GM23338 (cell line): ENCODE data around the gene ACVR2A. TPM values are rescaled to one million over a fixed set of nuclear protein-coding genes. Genes with fewer than 3 reads are reported as not detected.

Experiments
- ATAC-seq: fragments of 200-7000 bp; cut with Tn5 transposase; 3 replicates; pipeline ENCODE4 v1.9.1; 2020
- DNase-seq: peaks from one replicate; pipeline ENCODE4 v3.0.0-alpha.2; 2015; ENCODE audit warnings: low spot score
- H2AFZ ChIP-seq: fragments of 200-600 bp; sonication (generic); 2 replicates; pipeline ENCODE4 v1.8.0; 2016; ENCODE audit warnings: antibody characterized with exemption, mild to moderate bottlenecking, moderate library complexity
- H3F3A ChIP-seq: fragments of 200-600 bp; sonication (generic); replicated peaks from 2 replicates; pipeline ENCODE4 v1.8.0; 2017; ENCODE audit warnings: antibody characterized with exemption, mixed run types, low read depth
- H3K27ac ChIP-seq: fragments of 200-600 bp; sonication (generic); 2 replicates; pipeline ENCODE4 v1.6.1; 2016; ENCODE audit warnings: low read depth
- H3K27me3 ChIP-seq: fragments of 200-600 bp; sonication (generic); 2 replicates; pipeline ENCODE4 v1.8.0; 2016; ENCODE audit warnings: mild to moderate bottlenecking, mixed run types, moderate library complexity; ENCODE audit not compliant: insufficient read depth
- H3K36me3 ChIP-seq: fragments of 200-600 bp; sonication (generic); 2 replicates; pipeline ENCODE4 v1.8.0; 2016; ENCODE audit warnings: mild to moderate bottlenecking; ENCODE audit not compliant: insufficient read depth
- H3K4me1 ChIP-seq: fragments of 200-600 bp; sonication (generic); 2 replicates; pipeline ENCODE4 v1.8.0; 2016; ENCODE audit warnings: mild to moderate bottlenecking, moderate library complexity; ENCODE audit not compliant: insufficient read depth
- H3K4me2 ChIP-seq: fragments of 200-600 bp; sonication (generic); 2 replicates; pipeline ENCODE4 v1.7.1; 2017; ENCODE audit warnings: mixed run types
- H3K4me3 ChIP-seq: fragments of 200-600 bp; sonication (generic); 2 replicates; pipeline ENCODE4 v1.6.1; 2016; ENCODE audit warnings: mixed run types
- H3K79me2 ChIP-seq: fragments of 200-600 bp; sonication (generic); replicated peaks from 2 replicates; pipeline ENCODE4 v1.8.0; 2017; ENCODE audit warnings: mild to moderate bottlenecking; ENCODE audit not compliant: insufficient read depth
- H3K9me2 ChIP-seq: fragments of 200-600 bp; sonication (generic); 2 replicates; pipeline ENCODE4 v1.8.0; 2017; ENCODE audit not compliant: insufficient read depth
- H4K20me1 ChIP-seq: fragments of 200-600 bp; sonication (generic); replicated peaks from 2 replicates; pipeline ENCODE4 v1.8.0; 2017; ENCODE audit warnings: mild to moderate bottlenecking; ENCODE audit not compliant: insufficient read depth
- H3K27ac Mint-ChIP-seq: 2 replicates; pipeline ENCODE4 v1.8.0; 2020; ENCODE audit warnings: inconsistent platforms, mild to moderate bottlenecking, moderate library complexity, mixed read lengths
- H3K27me3 Mint-ChIP-seq: 3 replicates; pipeline ENCODE4 v1.8.0; 2022; ENCODE audit warnings: low read depth, mild to moderate bottlenecking, moderate library complexity, mixed read lengths, inconsistent platforms; ENCODE audit not compliant: insufficient read depth, poor library complexity
- H3K36me3 Mint-ChIP-seq: 3 replicates; pipeline ENCODE4 v1.8.0; 2021; ENCODE audit warnings: low read depth, mild to moderate bottlenecking, inconsistent platforms, moderate library complexity, mixed read lengths
- H3K4me1 Mint-ChIP-seq: 3 replicates; pipeline ENCODE4 v1.8.0; 2020; ENCODE audit warnings: mild to moderate bottlenecking, inconsistent platforms, mixed read lengths
- H3K4me3 Mint-ChIP-seq: 3 replicates; pipeline ENCODE4 v1.8.0; 2021; ENCODE audit warnings: moderate library complexity, mild to moderate bottlenecking, inconsistent platforms, mixed read lengths
- H3K9me3 Mint-ChIP-seq: 3 replicates; pipeline ENCODE4 v1.8.0; 2020; ENCODE audit warnings: moderate library complexity, mild to moderate bottlenecking, inconsistent platforms, mixed read lengths
- CREB1 ChIP-seq: fragments of 250-450 bp; sonication (Bioruptor Pico); IDR thresholded peaks from 2 replicates; pipeline ENCODE4 v1.5.0; 2020; ENCODE audit warnings: low read depth, mild to moderate bottlenecking, moderate library complexity
- EZH2 ChIP-seq: fragments of 200-600 bp; sonication (generic); IDR thresholded peaks from one replicate; pipeline ENCODE4 v1.8.0; 2017; ENCODE audit warnings: antibody characterized with exemption, mild to moderate bottlenecking, low read depth; ENCODE audit not compliant: unreplicated experiment
- EZH2phosphoT487 ChIP-seq: fragments of 200-600 bp; sonication (generic); IDR thresholded peaks from one replicate; pipeline ENCODE4 v1.8.1; 2018; ENCODE audit warnings: antibody characterized with exemption; ENCODE audit not compliant: unreplicated experiment
- JUNB ChIP-seq: IDR thresholded peaks from one replicate; pipeline ENCODE4 v1.6.1; 2016; ENCODE audit warnings: antibody characterized with exemption; ENCODE audit not compliant: unreplicated experiment
- NANOG ChIP-seq: IDR thresholded peaks from 2 replicates; pipeline ENCODE4 v1.6.1; 2016; ENCODE audit warnings: antibody characterized with exemption, borderline replicate concordance
- POLR2AphosphoS5 ChIP-seq: IDR thresholded peaks from 2 replicates; pipeline ENCODE4 v1.6.1; 2016; ENCODE audit warnings: antibody characterized with exemption, low read depth
- STAT1 ChIP-seq: IDR thresholded peaks from one replicate; pipeline ENCODE4 v1.6.1; 2016; ENCODE audit warnings: antibody characterized with exemption; ENCODE audit not compliant: unreplicated experiment
- ZNF114 ChIP-seq: fragments of 250-450 bp; sonication (Bioruptor Pico); IDR thresholded peaks from 2 replicates; pipeline ENCODE4 v1.5.0; 2020; ENCODE audit warnings: mild to moderate bottlenecking, moderate library complexity
- ZNF331 ChIP-seq: fragments of 250-450 bp; sonication (Bioruptor Pico); IDR thresholded peaks from 2 replicates; pipeline ENCODE4 v1.5.0; 2020; ENCODE audit warnings: low read depth, mild to moderate bottlenecking, moderate library complexity
- polyA plus RNA-seq: library from polyadenylated mRNA; unstranded; fragments of >200 nt; fragmentation: Nextera tagmentation; extraction: Ambion mirVana; gene quantifications from 2 replicates; pipeline ENCODE4 v1.2.1, GENCODE V29; 2016
- total RNA-seq: library from RNA; depleted of rRNA; stranded (reverse); fragments of >200 nt; shearing (Covaris generic); gene quantifications from 2 replicates; pipeline ENCODE4 v1.2.3, GENCODE V29; 2014
- TF ChIP-seq, protein P1 (sequence below): fragments of 250-450 bp; sonication (Bioruptor Pico); IDR thresholded peaks from 2 replicates; pipeline ENCODE4 v1.5.0; 2020; ENCODE audit warnings: mild to moderate bottlenecking, moderate library complexity
- TF ChIP-seq, protein P2 (sequence below): IDR thresholded peaks from one replicate; pipeline ENCODE4 v1.6.1; 2018; ENCODE audit warnings: antibody characterized with exemption; ENCODE audit not compliant: unreplicated experiment

ACVR2A gene
- total and polyA plus RNA-seq, 2 experiments from 2014 or later, result 11.8 to 15.6 TPM

GRCh38 chr2:147827088-147827375, 17.8 kb upstream of the ACVR2A start (continued):
- TF ChIP-seq, protein P1, sequence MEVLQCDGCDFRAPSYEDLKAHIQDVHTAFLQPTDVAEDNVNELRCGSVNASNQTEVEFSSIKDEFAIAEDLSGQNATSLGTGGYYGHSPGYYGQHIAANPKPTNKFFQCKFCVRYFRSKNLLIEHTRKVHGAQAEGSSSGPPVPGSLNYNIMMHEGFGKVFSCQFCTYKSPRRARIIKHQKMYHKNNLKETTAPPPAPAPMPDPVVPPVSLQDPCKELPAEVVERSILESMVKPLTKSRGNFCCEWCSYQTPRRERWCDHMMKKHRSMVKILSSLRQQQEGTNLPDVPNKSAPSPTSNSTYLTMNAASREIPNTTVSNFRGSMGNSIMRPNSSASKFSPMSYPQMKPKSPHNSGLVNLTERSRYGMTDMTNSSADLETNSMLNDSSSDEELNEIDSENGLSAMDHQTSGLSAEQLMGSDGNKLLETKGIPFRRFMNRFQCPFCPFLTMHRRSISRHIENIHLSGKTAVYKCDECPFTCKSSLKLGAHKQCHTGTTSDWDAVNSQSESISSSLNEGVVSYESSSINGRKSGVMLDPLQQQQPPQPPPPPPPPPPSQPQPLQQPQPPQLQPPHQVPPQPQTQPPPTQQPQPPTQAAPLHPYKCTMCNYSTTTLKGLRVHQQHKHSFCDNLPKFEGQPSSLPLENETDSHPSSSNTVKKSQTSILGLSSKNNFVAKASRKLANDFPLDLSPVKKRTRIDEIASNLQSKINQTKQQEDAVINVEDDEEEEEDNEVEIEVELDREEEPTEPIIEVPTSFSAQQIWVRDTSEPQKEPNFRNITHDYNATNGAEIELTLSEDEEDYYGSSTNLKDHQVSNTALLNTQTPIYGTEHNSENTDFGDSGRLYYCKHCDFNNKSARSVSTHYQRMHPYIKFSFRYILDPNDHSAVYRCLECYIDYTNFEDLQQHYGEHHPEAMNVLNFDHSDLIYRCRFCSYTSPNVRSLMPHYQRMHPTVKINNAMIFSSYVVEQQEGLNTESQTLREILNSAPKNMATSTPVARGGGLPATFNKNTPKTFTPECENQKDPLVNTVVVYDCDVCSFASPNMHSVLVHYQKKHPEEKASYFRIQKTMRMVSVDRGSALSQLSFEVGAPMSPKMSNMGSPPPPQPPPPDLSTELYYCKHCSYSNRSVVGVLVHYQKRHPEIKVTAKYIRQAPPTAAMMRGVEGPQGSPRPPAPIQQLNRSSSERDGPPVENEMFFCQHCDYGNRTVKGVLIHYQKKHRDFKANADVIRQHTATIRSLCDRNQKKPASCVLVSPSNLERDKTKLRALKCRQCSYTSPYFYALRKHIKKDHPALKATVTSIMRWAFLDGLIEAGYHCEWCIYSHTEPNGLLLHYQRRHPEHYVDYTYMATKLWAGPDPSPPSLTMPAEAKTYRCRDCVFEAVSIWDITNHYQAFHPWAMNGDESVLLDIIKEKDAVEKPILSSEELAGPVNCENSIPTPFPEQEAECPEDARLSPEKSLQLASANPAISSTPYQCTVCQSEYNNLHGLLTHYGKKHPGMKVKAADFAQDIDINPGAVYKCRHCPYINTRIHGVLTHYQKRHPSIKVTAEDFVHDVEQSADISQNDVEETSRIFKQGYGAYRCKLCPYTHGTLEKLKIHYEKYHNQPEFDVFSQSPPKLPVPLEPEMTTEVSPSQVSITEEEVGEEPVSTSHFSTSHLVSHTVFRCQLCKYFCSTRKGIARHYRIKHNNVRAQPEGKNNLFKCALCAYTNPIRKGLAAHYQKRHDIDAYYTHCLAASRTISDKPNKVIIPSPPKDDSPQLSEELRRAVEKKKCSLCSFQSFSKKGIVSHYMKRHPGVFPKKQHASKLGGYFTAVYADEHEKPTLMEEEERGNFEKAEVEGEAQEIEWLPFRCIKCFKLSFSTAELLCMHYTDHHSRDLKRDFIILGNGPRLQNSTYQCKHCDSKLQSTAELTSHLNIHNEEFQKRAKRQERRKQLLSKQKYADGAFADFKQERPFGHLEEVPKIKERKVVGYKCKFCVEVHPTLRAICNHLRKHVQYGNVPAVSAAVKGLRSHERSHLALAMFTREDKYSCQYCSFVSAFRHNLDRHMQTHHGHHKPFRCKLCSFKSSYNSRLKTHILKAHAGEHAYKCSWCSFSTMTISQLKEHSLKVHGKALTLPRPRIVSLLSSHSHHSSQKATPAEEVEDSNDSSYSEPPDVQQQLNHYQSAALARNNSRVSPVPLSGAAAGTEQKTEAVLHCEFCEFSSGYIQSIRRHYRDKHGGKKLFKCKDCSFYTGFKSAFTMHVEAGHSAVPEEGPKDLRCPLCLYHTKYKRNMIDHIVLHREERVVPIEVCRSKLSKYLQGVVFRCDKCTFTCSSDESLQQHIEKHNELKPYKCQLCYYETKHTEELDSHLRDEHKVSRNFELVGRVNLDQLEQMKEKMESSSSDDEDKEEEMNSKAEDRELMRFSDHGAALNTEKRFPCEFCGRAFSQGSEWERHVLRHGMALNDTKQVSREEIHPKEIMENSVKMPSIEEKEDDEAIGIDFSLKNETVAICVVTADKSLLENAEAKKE (CRISPR knock-in tag), result no peak
- TF ChIP-seq NANOG (no peak), JUNB (no peak), ZNF114 (CRISPR knock-in tag) (no peak), EZH2phosphoT487 (no peak)

- H2AFZ ChIP-seq, result no peak overlapping the region
- H3K36me3 Mint-ChIP-seq, result peaks cover 10% of the 10 kb centered on the region
- no peaks in the 10 kb centered on the region for H4K20me1 ChIP-seq
- no peaks in the 10 kb centered on the region for H3K36me3 ChIP-seq
- no peaks in the 10 kb centered on the region for H3F3A ChIP-seq
- H3K4me2 ChIP-seq, result no peak overlapping the region
- no peak overlapping the region for H3K27ac ChIP-seq
- no peak for DNase-seq
- no peak overlapping the region for H3K27ac Mint-ChIP-seq
- no peak for ATAC-seq
- H3K4me1 Mint-ChIP-seq, result no peaks in the 10 kb centered on the region
- TF ChIP-seq JUNB (no peak), ZNF114 (CRISPR knock-in tag) (no peak), EZH2 (no peak), ZNF331 (CRISPR knock-in tag) (no peak), CREB1 (CRISPR knock-in tag) (no peak), POLR2AphosphoS5 (no peak), STAT1 (no peak), EZH2phosphoT487 (no peak)
- TF ChIP-seq, protein P2, sequence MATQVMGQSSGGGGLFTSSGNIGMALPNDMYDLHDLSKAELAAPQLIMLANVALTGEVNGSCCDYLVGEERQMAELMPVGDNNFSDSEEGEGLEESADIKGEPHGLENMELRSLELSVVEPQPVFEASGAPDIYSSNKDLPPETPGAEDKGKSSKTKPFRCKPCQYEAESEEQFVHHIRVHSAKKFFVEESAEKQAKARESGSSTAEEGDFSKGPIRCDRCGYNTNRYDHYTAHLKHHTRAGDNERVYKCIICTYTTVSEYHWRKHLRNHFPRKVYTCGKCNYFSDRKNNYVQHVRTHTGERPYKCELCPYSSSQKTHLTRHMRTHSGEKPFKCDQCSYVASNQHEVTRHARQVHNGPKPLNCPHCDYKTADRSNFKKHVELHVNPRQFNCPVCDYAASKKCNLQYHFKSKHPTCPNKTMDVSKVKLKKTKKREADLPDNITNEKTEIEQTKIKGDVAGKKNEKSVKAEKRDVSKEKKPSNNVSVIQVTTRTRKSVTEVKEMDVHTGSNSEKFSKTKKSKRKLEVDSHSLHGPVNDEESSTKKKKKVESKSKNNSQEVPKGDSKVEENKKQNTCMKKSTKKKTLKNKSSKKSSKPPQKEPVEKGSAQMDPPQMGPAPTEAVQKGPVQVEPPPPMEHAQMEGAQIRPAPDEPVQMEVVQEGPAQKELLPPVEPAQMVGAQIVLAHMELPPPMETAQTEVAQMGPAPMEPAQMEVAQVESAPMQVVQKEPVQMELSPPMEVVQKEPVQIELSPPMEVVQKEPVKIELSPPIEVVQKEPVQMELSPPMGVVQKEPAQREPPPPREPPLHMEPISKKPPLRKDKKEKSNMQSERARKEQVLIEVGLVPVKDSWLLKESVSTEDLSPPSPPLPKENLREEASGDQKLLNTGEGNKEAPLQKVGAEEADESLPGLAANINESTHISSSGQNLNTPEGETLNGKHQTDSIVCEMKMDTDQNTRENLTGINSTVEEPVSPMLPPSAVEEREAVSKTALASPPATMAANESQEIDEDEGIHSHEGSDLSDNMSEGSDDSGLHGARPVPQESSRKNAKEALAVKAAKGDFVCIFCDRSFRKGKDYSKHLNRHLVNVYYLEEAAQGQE, result no peak
- no peaks in the 10 kb centered on the region for H3K27me3 ChIP-seq
- no peak overlapping the region for H3K4me3 ChIP-seq
- H3K9me3 Mint-ChIP-seq, result peaks cover 8% of the 10 kb centered on the region; the same call in 1 of the 3 replicates
- H3K27me3 Mint-ChIP-seq, result no peaks in the 10 kb centered on the region
- no peak overlapping the region for H3K4me3 Mint-ChIP-seq
- H3K79me2 ChIP-seq, result no peaks in the 10 kb centered on the region
- peaks cover 6% of the 10 kb centered on the region; the same call in 1 of the 2 replicates for H3K4me1 ChIP-seq
- no peaks in the 10 kb centered on the region; the same call in 1 of the 2 replicates for H3K9me2 ChIP-seq
These were observed 15.7 kb upstream of the ACVR2A start for GRCh38 chr2:147829106-147829505.
